ENCODE measurements around the gene LRP1. TPM values are rescaled to one million over a fixed set of nuclear protein-coding genes. Genes with fewer than 3 reads are reported as not detected.

Gene LRP1
- total RNA-seq (2014; rRNA removed; shearing (Covaris generic)), result 130 and 145 TPM in 2 replicates
- 26.6 and 29.9 TPM in 2 replicates for polyA plus RNA-seq (2016; fragmentation: Nextera tagmentation; extraction: Ambion mirVana)
- long read RNA-seq, partial matches to known transcripts, result 7 of 7 reads
- long read RNA-seq, other reads (novel, unspliced or antisense), result 0 of 7 reads

GRCh38 chr12:57127726-57128518, at the start of gene LRP1:
TSS of gene LRP1 (plus strand) at chr12:57128483. CDS start at chr12:57128965, 482 bp downstream.
- peaks cover 41% of the 10 kb centered on the region for H3K79me2 ChIP-seq (replicated peaks; ENCODE audit: insufficient read depth)
- H3K4me2 ChIP-seq, result peak within 1 kb of the TSS; percentile 96
- peak within 1 kb of the TSS; percentile 97 for H3K27ac ChIP-seq (ENCODE audit: low read depth)
- peak; percentile 59; the same call in 1 of the 2 replicates for TF ChIP-seq POLR2AphosphoS5 (IDR thresholded peaks at IDR 0.05; ENCODE audit: low read depth)
- TF ChIP-seq, protein P1, sequence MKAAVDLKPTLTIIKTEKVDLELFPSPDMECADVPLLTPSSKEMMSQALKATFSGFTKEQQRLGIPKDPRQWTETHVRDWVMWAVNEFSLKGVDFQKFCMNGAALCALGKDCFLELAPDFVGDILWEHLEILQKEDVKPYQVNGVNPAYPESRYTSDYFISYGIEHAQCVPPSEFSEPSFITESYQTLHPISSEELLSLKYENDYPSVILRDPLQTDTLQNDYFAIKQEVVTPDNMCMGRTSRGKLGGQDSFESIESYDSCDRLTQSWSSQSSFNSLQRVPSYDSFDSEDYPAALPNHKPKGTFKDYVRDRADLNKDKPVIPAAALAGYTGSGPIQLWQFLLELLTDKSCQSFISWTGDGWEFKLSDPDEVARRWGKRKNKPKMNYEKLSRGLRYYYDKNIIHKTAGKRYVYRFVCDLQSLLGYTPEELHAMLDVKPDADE (IDR thresholded peaks at IDR 0.05), result 0 out of 2 replicates have a peak, but pooled peaks have one; percentile 14
- no peak for TF ChIP-seq NANOG (IDR thresholded peaks at IDR 0.05; ENCODE audit: borderline replicate concordance)
- H3K9me3 Mint-ChIP-seq, result peaks cover 7% of the 10 kb centered on the region; the same call in 1 of the 3 replicates
- H3K27ac Mint-ChIP-seq, result peak within 1 kb of the TSS; percentile 93
- H3F3A ChIP-seq (replicated peaks; ENCODE audit: low read depth), result peaks cover 12% of the 10 kb centered on the region; the same call in 1 of the 2 replicates
- peaks cover 44% of the 10 kb centered on the region for H3K4me1 ChIP-seq (ENCODE audit: insufficient read depth)
- peaks cover 52% of the 10 kb centered on the region for H3K4me1 Mint-ChIP-seq
- H3K9me2 ChIP-seq (ENCODE audit: insufficient read depth), result no peaks in the 10 kb centered on the region
- H3K27me3 Mint-ChIP-seq (ENCODE audit: insufficient read depth, low read depth, poor library complexity), result peaks cover 45% of the 10 kb centered on the region
- peaks cover 3% of the 10 kb centered on the region; the same call in 1 of the 2 replicates for H3K36me3 ChIP-seq (ENCODE audit: insufficient read depth)
- H2AFZ ChIP-seq, result peak within 1 kb of the TSS; percentile 66; the same call in 1 of the 2 replicates
- ATAC-seq (peak; percentile 40), DNase-seq (ENCODE audit: low spot score) (peak; percentile 86)
- H3K4me3 Mint-ChIP-seq, result peak within 1 kb of the TSS; percentile 86
- no peaks in the 10 kb centered on the region for H3K27me3 ChIP-seq (ENCODE audit: insufficient read depth)
- H3K4me3 ChIP-seq, result peak within 1 kb of the TSS; percentile 98
- peaks cover 23% of the 10 kb centered on the region for H4K20me1 ChIP-seq (replicated peaks; ENCODE audit: insufficient read depth)
- H3K36me3 Mint-ChIP-seq (ENCODE audit: low read depth), result peaks cover 20% of the 10 kb centered on the region

DNA sequence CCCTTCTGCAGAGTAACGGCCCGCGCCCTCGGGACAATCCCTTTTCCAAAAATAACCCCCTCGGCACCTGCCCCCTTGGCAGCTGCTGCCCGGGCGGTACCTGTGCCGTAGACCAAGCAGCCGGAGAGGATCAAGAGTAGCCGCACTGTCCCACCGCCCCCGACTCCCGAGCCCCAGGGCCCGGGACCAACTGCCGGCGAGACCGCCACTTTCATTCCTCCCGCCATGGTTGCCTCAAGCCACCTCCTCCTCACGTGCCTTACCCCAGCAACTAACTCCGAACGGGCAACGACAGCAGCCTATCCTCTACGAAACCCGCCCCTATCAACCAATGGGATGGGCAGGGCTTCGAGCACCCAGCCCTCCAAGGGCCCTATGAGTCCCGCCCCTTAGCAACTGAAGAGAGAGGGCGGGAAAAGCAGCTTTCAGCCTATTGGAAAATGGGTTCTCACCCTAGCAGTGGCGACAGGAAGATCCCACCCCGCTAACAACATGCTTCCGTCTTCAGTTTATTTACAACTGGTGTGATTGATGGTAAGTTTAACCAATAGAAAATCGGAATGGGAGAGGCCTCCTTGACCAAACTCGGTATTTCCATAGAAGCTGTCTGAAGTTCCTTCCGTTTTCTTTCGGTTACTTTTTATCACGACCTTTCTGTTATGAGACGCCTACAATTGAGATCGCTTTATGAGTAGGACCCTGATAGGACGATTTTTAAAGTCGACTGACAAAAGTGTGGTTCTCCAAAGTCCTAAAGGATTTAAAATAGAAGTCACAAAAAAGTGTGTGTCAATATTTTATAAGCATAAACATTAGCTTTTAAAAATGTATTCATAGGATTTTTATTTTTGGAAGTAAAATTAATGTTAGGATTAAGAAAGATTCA, 49.5 kb upstream of the LRP1 start, which contains the start of gene NEMP1:
Gene NEMP1, minus strand, starts transcription at position 273 of the 886 bp plus-strand sequence. Its CDS starts 46 bp downstream, at position 227.
- Mint-ChIP-seq H3K27ac (peak within 1 kb of the TSS; percentile 96), H3K27me3 (ENCODE audit: insufficient read depth, low read depth, poor library complexity) (peaks cover 8% of the 10 kb centered on the region), H3K4me1 (peaks cover 6% of the 10 kb centered on the region), H3K4me3 (peak within 1 kb of the TSS; percentile 97), H3K9me3 (no peaks in the 10 kb centered on the region), H3K36me3 (ENCODE audit: low read depth) (peaks cover 23% of the 10 kb centered on the region)
- Histone ChIP-seq H4K20me1 (replicated peaks; ENCODE audit: insufficient read depth) (peaks cover 8% of the 10 kb centered on the region; the same call in 1 of the 2 replicates), H3K4me1 (ENCODE audit: insufficient read depth) (peaks cover 5% of the 10 kb centered on the region; the same call in 1 of the 2 replicates), H2AFZ (peak within 1 kb of the TSS; percentile 1), H3K4me3 (peak within 1 kb of the TSS; percentile 66), H3K27me3 (ENCODE audit: insufficient read depth) (no peaks in the 10 kb centered on the region), H3K36me3 (ENCODE audit: insufficient read depth) (no peaks in the 10 kb centered on the region), H3F3A (replicated peaks; ENCODE audit: low read depth) (peaks cover 4% of the 10 kb centered on the region; the same call in 1 of the 2 replicates), H3K79me2 (replicated peaks; ENCODE audit: insufficient read depth) (peaks cover 24% of the 10 kb centered on the region), H3K9me2 (ENCODE audit: insufficient read depth) (no peaks in the 10 kb centered on the region), H3K4me2 (peak within 1 kb of the TSS; percentile 77), H3K27ac (ENCODE audit: low read depth) (peak within 1 kb of the TSS; percentile 67)
- ATAC-seq, result peak; percentile 99
- TF ChIP-seq, protein P2, sequence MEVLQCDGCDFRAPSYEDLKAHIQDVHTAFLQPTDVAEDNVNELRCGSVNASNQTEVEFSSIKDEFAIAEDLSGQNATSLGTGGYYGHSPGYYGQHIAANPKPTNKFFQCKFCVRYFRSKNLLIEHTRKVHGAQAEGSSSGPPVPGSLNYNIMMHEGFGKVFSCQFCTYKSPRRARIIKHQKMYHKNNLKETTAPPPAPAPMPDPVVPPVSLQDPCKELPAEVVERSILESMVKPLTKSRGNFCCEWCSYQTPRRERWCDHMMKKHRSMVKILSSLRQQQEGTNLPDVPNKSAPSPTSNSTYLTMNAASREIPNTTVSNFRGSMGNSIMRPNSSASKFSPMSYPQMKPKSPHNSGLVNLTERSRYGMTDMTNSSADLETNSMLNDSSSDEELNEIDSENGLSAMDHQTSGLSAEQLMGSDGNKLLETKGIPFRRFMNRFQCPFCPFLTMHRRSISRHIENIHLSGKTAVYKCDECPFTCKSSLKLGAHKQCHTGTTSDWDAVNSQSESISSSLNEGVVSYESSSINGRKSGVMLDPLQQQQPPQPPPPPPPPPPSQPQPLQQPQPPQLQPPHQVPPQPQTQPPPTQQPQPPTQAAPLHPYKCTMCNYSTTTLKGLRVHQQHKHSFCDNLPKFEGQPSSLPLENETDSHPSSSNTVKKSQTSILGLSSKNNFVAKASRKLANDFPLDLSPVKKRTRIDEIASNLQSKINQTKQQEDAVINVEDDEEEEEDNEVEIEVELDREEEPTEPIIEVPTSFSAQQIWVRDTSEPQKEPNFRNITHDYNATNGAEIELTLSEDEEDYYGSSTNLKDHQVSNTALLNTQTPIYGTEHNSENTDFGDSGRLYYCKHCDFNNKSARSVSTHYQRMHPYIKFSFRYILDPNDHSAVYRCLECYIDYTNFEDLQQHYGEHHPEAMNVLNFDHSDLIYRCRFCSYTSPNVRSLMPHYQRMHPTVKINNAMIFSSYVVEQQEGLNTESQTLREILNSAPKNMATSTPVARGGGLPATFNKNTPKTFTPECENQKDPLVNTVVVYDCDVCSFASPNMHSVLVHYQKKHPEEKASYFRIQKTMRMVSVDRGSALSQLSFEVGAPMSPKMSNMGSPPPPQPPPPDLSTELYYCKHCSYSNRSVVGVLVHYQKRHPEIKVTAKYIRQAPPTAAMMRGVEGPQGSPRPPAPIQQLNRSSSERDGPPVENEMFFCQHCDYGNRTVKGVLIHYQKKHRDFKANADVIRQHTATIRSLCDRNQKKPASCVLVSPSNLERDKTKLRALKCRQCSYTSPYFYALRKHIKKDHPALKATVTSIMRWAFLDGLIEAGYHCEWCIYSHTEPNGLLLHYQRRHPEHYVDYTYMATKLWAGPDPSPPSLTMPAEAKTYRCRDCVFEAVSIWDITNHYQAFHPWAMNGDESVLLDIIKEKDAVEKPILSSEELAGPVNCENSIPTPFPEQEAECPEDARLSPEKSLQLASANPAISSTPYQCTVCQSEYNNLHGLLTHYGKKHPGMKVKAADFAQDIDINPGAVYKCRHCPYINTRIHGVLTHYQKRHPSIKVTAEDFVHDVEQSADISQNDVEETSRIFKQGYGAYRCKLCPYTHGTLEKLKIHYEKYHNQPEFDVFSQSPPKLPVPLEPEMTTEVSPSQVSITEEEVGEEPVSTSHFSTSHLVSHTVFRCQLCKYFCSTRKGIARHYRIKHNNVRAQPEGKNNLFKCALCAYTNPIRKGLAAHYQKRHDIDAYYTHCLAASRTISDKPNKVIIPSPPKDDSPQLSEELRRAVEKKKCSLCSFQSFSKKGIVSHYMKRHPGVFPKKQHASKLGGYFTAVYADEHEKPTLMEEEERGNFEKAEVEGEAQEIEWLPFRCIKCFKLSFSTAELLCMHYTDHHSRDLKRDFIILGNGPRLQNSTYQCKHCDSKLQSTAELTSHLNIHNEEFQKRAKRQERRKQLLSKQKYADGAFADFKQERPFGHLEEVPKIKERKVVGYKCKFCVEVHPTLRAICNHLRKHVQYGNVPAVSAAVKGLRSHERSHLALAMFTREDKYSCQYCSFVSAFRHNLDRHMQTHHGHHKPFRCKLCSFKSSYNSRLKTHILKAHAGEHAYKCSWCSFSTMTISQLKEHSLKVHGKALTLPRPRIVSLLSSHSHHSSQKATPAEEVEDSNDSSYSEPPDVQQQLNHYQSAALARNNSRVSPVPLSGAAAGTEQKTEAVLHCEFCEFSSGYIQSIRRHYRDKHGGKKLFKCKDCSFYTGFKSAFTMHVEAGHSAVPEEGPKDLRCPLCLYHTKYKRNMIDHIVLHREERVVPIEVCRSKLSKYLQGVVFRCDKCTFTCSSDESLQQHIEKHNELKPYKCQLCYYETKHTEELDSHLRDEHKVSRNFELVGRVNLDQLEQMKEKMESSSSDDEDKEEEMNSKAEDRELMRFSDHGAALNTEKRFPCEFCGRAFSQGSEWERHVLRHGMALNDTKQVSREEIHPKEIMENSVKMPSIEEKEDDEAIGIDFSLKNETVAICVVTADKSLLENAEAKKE (CRISPR knock-in tag; IDR thresholded peaks at IDR 0.05), result no peak
- no peak for TF ChIP-seq ZNF331 (CRISPR knock-in tag; IDR thresholded peaks at IDR 0.05; ENCODE audit: low read depth)
- TF ChIP-seq, protein P1 (IDR thresholded peaks at IDR 0.05), result no peak
- TF ChIP-seq CREB1 (CRISPR knock-in tag; IDR thresholded peaks at IDR 0.05; ENCODE audit: low read depth), result peak; percentile 37; the same call in 1 of the 2 replicates
- no peak for TF ChIP-seq JUNB (IDR thresholded peaks at IDR 0.05; ENCODE audit: unreplicated experiment)
- peak; percentile 86 for TF ChIP-seq POLR2AphosphoS5 (IDR thresholded peaks at IDR 0.05; ENCODE audit: low read depth)
- peak; percentile 100 for DNase-seq (ENCODE audit: low spot score)
